SK-N-MC (cell line): ENCODE data around the gene IFT122.

Experiments used
- EZH2 ChIP-seq: fragments of 200-600 bp; sonication (generic); IDR thresholded peaks from one replicate; pipeline ENCODE4 v1.6.1; 2017; ENCODE audit warnings: antibody characterized with exemption
- POLR2AphosphoS5 ChIP-seq: IDR thresholded peaks from 2 replicates; pipeline ENCODE4 v1.6.1; 2012; ENCODE audit warnings: mild to moderate bottlenecking, low read depth, low read length, borderline replicate concordance

- no peak for TF ChIP-seq EZH2
- no peak for TF ChIP-seq POLR2AphosphoS5
These were observed 119.6 kb downstream of the IFT122 start for GRCh38 chr3:129559565-129560079.
